GM21360 (cell line): Measurements from ENCODE around the gene PARVA.

Experiments used
- ATAC-seq: cut with Tn5 transposase; IDR thresholded peaks from one replicate; pipeline ENCODE4 v1.9.1; 2021; ENCODE audit warnings: mild to moderate bottlenecking, moderate library complexity; ENCODE audit not compliant: unreplicated experiment

Gene PARVA

GRCh38 chr11:12524865-12525264 lies 147.5 kb downstream of the PARVA start:
- ATAC-seq: no peak

GRCh38 chr11:12525466-12526055 lies 148.2 kb downstream of the PARVA start:
- ATAC-seq: no peak

DNA sequence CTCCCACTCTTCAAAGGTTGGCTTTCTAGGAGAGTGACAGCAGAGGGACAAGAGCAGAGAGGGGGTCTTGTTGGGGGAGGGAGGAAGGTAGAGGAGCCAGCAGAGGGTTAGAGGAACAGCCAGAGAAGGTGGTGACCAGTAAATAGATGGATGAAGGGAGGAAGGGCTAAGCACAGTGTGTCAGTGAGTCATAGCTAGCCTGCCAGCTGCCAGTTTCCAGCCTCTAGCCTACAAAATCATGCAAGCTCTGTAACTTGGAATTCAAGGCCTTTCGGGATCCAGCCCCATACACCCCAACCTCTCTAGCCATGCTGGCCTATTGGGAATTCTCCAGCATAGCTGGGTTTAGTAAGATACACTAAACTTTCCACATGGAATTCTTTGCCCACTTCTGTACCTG lies 149.4 kb downstream of the PARVA start:
- no peak for ATAC-seq

- ATAC-seq: no peak
Observed at GRCh38 chr11:12528487-12528886, 151.1 kb downstream of the PARVA start.

DNA sequence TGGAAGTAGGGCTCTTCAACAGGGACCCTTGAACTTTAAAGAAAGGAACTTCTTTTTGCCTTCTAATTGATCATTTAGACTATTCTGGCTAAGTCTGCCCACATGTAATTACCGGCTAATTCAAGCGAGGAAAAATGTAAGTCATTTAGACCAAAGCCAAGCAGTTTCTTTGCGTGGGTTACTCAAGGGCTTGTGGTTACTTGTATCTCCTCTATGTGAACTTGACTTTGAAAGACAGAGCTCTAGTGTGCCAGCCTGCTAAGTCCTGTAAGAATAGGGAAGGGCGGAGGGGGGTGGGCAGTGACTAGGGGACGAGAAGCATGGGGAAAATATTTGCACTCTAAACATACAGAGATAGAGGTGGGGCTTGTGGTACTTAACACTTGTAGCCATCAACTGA lies 151.7 kb downstream of the PARVA start:
- ATAC-seq: no peak

DNA sequence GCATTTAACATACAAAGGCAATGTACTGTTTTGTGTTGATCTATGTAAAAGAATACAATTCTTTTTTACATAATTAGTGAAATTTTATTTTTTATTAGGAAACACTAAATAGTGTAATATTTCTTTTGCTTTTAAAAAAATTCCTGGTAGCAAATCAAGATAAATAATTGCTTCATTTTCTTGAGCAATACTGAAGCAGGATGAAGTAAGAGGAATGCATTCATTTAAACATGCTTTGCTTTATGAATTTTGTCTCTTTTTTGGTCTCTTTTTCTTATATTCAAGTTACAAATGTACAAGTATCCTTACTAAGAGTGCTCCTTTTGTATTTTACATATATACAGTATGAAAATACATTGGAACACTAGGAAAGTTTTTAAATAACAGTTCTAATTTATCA lies 152.4 kb downstream of the PARVA start:
- ATAC-seq: no peak

DNA sequence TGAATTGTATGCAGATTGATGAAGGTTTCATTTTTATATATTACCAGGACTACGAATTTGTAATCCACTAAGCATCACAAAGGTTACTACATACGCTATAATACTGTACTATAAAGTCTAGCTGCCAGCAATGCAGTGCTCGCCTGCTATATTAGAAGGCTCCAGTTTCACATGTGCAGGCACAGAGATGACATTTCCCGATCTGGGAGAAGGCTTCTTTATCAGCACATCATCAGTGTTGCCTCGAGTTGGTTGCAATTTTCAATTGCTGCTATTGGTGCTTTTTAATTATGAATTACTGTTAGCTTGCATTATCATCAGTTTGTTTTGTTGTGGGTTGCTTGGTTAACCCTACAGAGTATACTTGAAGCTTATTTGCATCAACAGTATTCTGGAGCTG lies 153.6 kb downstream of the PARVA start:
- ATAC-seq: no peak

DNA sequence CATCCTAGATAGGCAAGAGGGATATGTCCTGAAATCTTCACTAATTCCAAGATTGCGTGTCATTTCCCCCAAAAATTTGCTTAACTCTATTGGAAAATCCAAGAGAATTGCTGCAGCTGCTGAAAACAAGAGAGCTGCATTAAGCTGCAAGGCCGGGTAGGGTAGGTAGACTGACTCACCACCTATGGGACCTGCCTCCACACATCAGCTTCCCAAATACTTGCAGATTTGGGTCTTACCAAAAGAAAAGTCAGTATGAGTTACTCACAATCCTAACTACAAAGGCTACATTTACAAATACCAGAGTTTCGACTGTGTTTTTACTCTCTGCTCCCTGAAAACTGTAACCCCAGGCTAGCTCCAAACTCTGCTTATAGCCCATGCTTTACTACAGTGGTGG lies 154.3 kb downstream of the PARVA start:
- ATAC-seq: no peak

GRCh38 chr11:12532580-12532979 lies 155.2 kb downstream of the PARVA start:
- ATAC-seq: no peak

DNA sequence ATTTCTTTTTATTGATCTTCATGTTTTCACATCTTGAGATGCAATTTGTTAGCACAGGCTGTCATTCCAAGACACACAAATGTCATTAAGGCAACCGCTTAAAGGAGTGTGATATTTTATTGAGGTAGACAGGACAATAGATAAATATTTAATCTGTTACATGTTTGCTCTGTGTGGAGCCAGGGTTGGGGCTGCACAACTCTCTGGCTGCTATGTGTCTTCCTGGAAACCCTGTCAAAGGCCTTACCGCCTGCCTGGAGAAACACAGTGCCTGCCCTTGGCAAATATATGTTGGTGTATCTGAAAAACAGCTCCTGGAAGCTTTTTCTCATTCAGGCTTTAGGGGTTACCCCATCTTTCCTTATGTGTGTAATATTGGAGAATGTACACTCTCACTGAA lies 157.2 kb downstream of the PARVA start:
- ATAC-seq: no peak

DNA sequence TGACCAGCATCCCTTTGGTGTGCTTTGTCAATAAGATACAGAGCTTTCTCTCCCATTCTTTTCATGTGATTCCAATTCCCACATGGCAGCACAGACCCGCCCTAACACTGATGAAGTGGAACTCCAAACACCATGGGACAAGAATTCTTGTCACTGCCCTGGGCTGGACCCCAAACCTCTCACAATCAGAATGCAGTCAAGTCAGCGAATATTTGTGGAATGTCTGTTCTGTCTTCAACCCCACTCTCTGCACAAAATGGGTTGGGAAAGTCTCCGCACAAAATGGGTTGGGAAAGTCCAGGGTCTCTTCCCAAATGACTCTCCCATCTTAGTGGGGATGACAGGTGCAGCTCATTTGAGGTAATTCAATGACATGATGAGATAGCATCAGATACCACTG lies 157.9 kb downstream of the PARVA start:
- no peak for ATAC-seq

GRCh38 chr11:12536566-12536965 lies 159.2 kb downstream of the PARVA start:
- no peak for ATAC-seq

- no peak for ATAC-seq
Observed at GRCh38 chr11:12537778-12538401, 160.5 kb downstream of the PARVA start.

- ATAC-seq: no peak
Observed at GRCh38 chr11:12538889-12539421, 161.6 kb downstream of the PARVA start.

DNA sequence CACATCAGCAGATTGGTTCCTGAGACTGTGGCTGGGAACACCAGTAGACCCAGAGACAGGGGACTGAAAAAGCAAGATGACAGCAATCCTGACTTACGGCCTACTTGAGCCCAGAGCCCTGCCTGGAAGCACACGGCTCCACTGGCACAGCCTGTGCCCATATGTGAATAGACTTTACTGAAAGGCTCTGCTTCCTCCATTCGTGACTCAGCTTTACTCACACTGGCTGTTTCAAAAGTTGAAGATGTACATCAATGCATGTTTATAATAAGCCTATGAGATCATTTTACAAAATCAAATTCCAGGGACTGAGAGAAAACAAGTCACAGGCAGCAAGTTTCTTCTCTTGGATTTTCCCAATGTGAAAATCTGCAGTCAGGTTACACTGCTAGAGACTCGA lies 162.2 kb downstream of the PARVA start:
- no peak for ATAC-seq

- no peak for ATAC-seq
Observed at GRCh38 chr11:12540075-12540680, 162.8 kb downstream of the PARVA start.

DNA sequence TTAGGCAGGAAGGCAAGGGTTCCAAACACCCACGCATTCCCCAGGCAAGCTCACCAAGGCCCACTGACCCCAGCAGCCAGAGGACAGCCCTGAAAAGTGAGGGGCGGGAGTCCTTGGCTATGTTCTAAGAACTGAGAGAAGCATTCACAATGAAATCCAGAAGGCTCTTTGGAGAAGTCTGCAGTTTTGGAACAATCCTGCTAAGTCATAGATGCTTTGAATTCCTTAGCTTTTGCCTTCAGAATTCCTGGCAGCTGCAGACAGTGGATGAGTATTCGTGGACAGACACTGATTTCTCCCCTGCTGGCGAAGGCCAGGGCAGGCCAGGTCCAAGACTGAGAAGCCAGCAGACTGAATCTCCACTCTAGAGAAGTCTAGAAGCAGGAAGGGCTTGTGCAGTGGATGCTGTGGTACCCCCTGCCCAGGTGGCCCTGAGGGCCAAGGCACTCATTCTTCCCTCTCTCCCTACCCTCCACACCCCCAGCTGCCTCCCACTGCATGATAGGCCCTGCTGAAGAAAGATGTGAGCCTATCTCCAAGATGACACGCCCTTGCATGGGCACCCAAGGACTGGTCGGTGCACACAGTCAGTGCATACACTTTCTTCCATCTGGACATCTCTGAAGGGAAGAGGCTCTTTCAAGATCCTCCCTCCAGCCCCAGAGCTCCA lies 163.7 kb downstream of the PARVA start:
- ATAC-seq: no peak

DNA sequence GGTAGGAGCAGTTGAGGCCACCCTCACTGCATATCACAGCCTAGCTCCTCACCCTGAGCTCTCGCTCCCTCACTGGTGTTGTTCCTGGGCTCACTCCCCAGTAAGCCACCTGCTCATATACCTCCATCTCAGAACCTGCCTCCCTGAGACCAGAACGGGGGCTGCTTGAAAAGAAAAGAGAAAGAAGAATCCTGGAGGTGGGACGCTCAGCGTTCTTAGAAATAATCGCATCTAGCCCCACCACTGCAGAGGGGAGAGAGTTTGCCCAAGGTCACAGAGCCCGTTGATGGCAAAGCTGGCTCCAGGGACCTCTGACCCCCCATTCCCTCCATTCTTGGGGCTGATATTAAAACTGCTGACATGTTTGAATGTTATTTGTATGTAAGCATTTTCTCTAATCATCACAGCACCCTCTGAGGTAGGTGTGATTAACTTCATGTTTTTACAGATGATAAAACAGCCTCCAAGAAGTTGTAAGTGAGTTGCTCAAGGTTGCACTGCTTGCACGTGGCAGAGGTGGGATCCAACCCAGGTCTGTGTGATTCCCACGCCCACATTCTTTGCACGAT lies 164.3 kb downstream of the PARVA start:
- ATAC-seq: no peak

GRCh38 chr11:12542186-12542935 lies 165.0 kb downstream of the PARVA start:
- no peak for ATAC-seq

DNA sequence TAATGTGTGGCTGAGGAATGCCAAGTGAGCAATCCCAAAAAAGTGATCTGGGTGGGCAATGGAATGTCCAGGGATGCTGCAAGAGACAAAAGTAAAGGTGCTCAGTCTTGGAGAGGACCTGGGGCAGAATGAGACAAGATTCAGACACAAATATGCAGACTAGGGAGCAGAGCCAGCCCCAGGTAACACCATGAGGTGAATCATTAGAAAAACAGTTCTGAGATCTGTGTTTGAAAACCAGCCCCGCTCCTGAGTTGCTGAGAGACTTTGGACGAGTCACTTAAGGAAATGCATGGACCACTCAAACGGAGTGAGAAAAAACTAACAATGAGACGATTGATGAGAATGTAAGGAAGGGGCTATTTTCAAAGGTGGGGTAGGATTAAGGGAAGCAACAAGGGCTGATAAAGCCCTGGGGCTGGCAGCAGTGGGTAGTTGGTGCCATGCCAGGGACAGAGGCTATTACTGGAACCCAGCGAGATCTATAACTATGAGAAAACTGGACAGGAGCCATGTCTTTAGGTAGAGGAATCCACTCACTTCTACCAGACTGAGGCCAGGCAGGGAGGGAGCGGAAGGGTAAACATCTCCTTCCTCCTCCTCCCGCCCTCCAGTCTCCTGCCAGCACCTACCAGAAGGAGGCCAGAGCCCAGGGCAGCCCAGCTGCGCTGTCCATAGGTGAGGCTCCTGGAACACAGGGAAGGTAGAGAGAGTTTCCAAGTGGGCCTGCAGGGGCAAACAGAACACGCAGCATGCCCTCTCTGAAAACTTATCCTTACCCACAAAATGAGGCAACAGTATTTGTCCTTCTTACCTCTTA lies 166.4 kb downstream of the PARVA start:
- no peak for ATAC-seq
